Measurements from ENCODE around the gene IL1RAPL1.

IL1RAPL1 gene

DNA sequence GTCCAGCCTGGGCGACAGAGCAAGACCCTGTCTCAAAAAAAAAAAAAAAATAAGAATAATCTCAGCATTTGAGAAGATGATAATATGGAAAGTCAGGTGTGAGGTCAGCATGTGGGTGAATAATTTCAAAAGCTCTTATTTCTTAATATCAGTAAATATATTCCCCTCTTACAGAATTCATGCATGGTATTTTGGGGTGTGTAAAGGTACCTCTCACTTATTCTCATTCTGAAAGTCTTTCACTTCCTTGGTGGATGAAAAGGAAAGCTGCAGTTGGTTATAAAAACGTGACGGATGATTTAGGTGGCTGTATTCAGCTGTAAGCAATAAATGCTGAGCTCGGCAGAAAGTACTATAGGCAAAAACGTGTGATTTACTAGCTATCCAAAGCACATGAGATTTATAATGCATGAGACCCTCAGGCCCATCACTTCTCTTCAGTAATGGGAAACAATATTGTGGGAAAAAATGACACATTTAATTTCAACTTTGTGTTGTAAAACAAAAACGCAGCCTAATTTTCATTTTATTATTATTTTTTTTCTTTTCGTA, 1275.0 kb downstream of the IL1RAPL1 start:
- Histone ChIP-seq H3K9me3 (ENCODE audit: insufficient read depth, low read depth, low read length) (no peaks in the 10 kb centered on the region), H2AFZ (ENCODE audit: low read length) (no peak overlapping the region), H3K36me3 (ENCODE audit: insufficient read depth, low read length) (no peaks in the 10 kb centered on the region), H4K20me1 (ENCODE audit: insufficient read depth, low read length, poor library complexity, severe bottlenecking) (no peaks in the 10 kb centered on the region), H3K9ac (ENCODE audit: low read depth, low read length, poor library complexity, severe bottlenecking) (no peak overlapping the region), H3K4me2 (ENCODE audit: low read depth, low read length, poor library complexity, severe bottlenecking) (no peak overlapping the region), H3K9me2 (replicated peaks; ENCODE audit: low read depth, low read length) (no peaks in the 10 kb centered on the region), H3K4me1 (ENCODE audit: insufficient read depth, low read length, poor library complexity, severe bottlenecking) (no peaks in the 10 kb centered on the region), H3K79me2 (ENCODE audit: insufficient read depth, low read length) (no peaks in the 10 kb centered on the region), H3F3A (ENCODE audit: low read depth) (no peaks in the 10 kb centered on the region), H3K27me3 (ENCODE audit: insufficient read depth, low read length, poor library complexity, severe bottlenecking) (no peaks in the 10 kb centered on the region), H3K4me3 (ENCODE audit: low read length, poor library complexity, severe bottlenecking) (no peak overlapping the region)
- TF ChIP-seq EZH2phosphoT487 (IDR thresholded peaks at IDR 0.05; ENCODE audit: borderline replicate concordance) (no peak), CTCF (conservative IDR thresholded peaks at IDR 0.05; ENCODE audit: low read length) (no peak)

DNA sequence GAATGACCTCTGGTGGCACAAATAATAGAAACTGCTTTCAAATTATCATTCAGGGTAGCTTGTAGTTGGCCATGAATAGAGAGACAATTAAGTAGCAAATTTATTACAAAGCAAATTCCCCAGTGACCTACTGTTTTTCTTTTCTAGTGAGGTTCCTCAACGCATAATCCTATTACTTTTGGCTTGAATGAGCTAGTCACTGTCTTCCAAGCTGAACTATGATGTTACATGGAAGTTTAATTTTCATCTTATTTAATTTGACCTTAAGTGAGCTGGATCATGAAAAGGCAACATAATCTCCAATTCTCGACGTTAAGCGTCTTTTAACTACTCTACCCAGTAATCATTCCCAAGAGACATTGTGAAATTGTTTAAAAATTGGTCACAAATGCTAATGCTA, 1280.7 kb downstream of the IL1RAPL1 start:
- Histone ChIP-seq H3F3A (ENCODE audit: low read depth) (no peaks in the 10 kb centered on the region), H3K27me3 (ENCODE audit: insufficient read depth, low read length, poor library complexity, severe bottlenecking) (no peaks in the 10 kb centered on the region), H3K4me2 (ENCODE audit: low read depth, low read length, poor library complexity, severe bottlenecking) (no peak overlapping the region), H3K9me3 (ENCODE audit: insufficient read depth, low read depth, low read length) (no peaks in the 10 kb centered on the region), H3K4me3 (ENCODE audit: low read length, poor library complexity, severe bottlenecking) (no peak overlapping the region), H4K20me1 (ENCODE audit: insufficient read depth, low read length, poor library complexity, severe bottlenecking) (no peaks in the 10 kb centered on the region), H2AFZ (ENCODE audit: low read length) (no peak overlapping the region), H3K9me2 (replicated peaks; ENCODE audit: low read depth, low read length) (no peaks in the 10 kb centered on the region), H3K36me3 (ENCODE audit: insufficient read depth, low read length) (no peaks in the 10 kb centered on the region), H3K4me1 (ENCODE audit: insufficient read depth, low read length, poor library complexity, severe bottlenecking) (peaks cover 12% of the 10 kb centered on the region), H3K79me2 (ENCODE audit: insufficient read depth, low read length) (no peaks in the 10 kb centered on the region), H3K9ac (ENCODE audit: low read depth, low read length, poor library complexity, severe bottlenecking) (no peak overlapping the region)
- TF ChIP-seq EZH2phosphoT487 (IDR thresholded peaks at IDR 0.05; ENCODE audit: borderline replicate concordance) (no peak), CTCF (conservative IDR thresholded peaks at IDR 0.05; ENCODE audit: low read length) (no peak)

DNA sequence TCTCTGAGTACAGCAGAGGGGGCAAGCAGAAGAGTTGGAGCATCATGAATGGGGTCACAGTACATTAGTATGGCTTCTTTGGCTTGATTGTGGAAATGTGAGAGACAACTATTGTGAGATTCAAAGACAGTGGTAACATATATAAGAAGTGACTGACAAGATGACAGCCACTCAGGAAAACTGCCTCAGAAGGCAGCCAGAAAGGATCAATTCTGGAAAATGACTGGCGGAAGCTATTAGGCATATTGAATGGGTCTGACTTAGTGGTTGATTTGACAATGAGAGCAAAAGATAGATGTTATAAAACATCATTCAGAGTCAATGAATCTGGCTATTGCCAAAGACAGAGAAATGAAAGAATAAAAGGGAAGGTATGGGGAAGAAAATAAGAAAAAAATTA, 1282.6 kb downstream of the IL1RAPL1 start:
- H3K79me2 ChIP-seq (ENCODE audit: insufficient read depth, low read length): no peaks in the 10 kb centered on the region
- no peak overlapping the region for H3K4me2 ChIP-seq (ENCODE audit: low read depth, low read length, poor library complexity, severe bottlenecking)
- no peaks in the 10 kb centered on the region for H3K36me3 ChIP-seq (ENCODE audit: insufficient read depth, low read length)
- peaks cover 24% of the 10 kb centered on the region for H3K4me1 ChIP-seq (ENCODE audit: insufficient read depth, low read length, poor library complexity, severe bottlenecking)
- no peaks in the 10 kb centered on the region for H4K20me1 ChIP-seq (ENCODE audit: insufficient read depth, low read length, poor library complexity, severe bottlenecking)
- H3F3A ChIP-seq (ENCODE audit: low read depth): no peaks in the 10 kb centered on the region
- no peaks in the 10 kb centered on the region for H3K27me3 ChIP-seq (ENCODE audit: insufficient read depth, low read length, poor library complexity, severe bottlenecking)
- TF ChIP-seq CTCF (conservative IDR thresholded peaks at IDR 0.05; ENCODE audit: low read length) (no peak), EZH2phosphoT487 (IDR thresholded peaks at IDR 0.05; ENCODE audit: borderline replicate concordance) (no peak)
- H2AFZ ChIP-seq (ENCODE audit: low read length): no peak overlapping the region
- no peak overlapping the region for H3K9ac ChIP-seq (ENCODE audit: low read depth, low read length, poor library complexity, severe bottlenecking)
- no peaks in the 10 kb centered on the region for H3K9me3 ChIP-seq (ENCODE audit: insufficient read depth, low read depth, low read length)
- no peak overlapping the region for H3K4me3 ChIP-seq (ENCODE audit: low read length, poor library complexity, severe bottlenecking)
- H3K9me2 ChIP-seq (replicated peaks; ENCODE audit: low read depth, low read length): no peaks in the 10 kb centered on the region
